ENCODE measurements around the gene RFNG. TPM values are rescaled to one million over a fixed set of nuclear protein-coding genes. Genes with fewer than 3 reads are reported as not detected.
A peak's percentile ranks its signal among the peaks of the same experiment; 100 is the strongest.

The RFNG gene
- total and polyA plus RNA-seq, 2 of the 13 experiments (the other 11 are each of a cell fraction or from before 2014, with no cell fraction given), result 61.4 to 64.0 TPM

DNA sequence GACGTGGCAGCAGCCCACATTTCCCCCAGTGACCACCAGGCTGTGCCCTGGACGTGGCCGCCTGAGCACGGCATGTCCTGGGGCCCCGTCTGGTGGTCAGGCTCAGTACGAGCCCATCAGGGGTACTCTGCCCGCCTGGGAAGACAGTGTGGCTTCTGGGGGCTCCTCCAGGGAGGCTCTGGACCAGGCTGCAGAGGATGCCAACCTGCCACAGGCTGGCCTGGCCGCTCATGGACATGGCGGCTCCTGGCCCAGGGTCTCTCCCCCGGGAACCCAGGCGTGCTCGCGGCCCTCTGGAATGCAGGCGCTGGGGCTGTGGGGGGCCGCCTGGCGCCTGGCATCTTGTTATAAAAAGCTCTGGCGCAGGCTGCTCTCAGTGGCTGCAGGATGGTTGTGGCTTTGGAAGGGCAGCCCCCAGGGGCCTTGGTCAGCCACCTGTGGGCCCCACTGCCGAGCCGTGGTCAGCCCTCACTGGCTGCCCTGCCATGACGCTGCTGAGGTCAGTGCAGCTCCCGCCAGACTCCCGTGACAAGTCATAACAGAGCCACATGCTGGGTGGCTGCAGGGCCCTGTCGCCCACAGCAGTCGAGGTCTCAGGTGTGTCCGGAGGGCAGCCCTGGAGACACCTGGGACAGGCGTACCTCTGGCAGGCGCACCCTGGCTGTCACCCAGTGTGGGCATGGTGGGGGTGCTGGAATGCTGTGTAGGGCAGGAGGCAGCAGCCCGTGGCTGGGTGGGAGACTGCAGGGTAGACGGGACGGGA, 43.9 kb downstream of the RFNG start (continued):
- TF ChIP-seq ZNF343 (CRISPR knock-in tag; IDR thresholded peaks at IDR 0.05) (no peak), PHB2 (IDR thresholded peaks at IDR 0.05; ENCODE audit: partially characterized antibody) (no peak), SRSF1 (optimal IDR thresholded peaks at IDR 0.05; ENCODE audit: low read depth, low read length) (peak; percentile 9), KDM5A (IDR thresholded peaks at IDR 0.05; ENCODE audit: borderline replicate concordance, low read length) (no peak), MATR3 (CRISPR knock-in tag; IDR thresholded peaks at IDR 0.05) (0 out of 2 replicates have a peak, but pooled peaks have one; percentile 55), NFKBIZ (CRISPR knock-in tag; IDR thresholded peaks at IDR 0.05) (no peak), ZNF674 (CRISPR knock-in tag; IDR thresholded peaks at IDR 0.05; ENCODE audit: low read depth) (no peak), ZNF256 (CRISPR knock-in tag; conservative IDR thresholded peaks at IDR 0.05) (no peak)
- TF ChIP-seq, protein P1, sequence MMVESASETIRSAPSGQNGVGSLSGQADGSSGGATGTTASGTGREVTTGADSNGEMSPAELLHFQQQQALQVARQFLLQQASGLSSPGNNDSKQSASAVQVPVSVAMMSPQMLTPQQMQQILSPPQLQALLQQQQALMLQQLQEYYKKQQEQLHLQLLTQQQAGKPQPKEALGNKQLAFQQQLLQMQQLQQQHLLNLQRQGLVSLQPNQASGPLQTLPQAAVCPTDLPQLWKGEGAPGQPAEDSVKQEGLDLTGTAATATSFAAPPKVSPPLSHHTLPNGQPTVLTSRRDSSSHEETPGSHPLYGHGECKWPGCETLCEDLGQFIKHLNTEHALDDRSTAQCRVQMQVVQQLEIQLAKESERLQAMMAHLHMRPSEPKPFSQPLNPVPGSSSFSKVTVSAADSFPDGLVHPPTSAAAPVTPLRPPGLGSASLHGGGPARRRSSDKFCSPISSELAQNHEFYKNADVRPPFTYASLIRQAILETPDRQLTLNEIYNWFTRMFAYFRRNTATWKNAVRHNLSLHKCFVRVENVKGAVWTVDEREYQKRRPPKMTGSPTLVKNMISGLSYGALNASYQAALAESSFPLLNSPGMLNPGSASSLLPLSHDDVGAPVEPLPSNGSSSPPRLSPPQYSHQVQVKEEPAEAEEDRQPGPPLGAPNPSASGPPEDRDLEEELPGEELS (CRISPR knock-in tag; IDR thresholded peaks at IDR 0.05), result no peak
- TF ChIP-seq, protein P2, sequence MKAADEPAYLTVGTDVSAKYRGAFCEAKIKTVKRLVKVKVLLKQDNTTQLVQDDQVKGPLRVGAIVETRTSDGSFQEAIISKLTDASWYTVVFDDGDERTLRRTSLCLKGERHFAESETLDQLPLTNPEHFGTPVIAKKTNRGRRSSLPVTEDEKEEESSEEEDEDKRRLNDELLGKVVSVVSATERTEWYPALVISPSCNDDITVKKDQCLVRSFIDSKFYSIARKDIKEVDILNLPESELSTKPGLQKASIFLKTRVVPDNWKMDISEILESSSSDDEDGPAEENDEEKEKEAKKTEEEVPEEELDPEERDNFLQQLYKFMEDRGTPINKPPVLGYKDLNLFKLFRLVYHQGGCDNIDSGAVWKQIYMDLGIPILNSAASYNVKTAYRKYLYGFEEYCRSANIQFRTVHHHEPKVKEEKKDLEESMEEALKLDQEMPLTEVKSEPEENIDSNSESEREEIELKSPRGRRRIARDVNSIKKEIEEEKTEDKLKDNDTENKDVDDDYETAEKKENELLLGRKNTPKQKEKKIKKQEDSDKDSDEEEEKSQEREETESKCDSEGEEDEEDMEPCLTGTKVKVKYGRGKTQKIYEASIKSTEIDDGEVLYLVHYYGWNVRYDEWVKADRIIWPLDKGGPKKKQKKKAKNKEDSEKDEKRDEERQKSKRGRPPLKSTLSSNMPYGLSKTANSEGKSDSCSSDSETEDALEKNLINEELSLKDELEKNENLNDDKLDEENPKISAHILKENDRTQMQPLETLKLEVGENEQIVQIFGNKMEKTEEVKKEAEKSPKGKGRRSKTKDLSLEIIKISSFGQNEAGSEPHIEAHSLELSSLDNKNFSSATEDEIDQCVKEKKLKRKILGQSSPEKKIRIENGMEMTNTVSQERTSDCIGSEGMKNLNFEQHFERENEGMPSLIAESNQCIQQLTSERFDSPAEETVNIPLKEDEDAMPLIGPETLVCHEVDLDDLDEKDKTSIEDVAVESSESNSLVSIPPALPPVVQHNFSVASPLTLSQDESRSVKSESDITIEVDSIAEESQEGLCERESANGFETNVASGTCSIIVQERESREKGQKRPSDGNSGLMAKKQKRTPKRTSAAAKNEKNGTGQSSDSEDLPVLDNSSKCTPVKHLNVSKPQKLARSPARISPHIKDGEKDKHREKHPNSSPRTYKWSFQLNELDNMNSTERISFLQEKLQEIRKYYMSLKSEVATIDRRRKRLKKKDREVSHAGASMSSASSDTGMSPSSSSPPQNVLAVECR (CRISPR knock-in tag; IDR thresholded peaks at IDR 0.05; ENCODE audit: borderline replicate concordance), result peak; percentile 38; the same call in 1 of the 2 replicates
- TF ChIP-seq, protein P3, sequence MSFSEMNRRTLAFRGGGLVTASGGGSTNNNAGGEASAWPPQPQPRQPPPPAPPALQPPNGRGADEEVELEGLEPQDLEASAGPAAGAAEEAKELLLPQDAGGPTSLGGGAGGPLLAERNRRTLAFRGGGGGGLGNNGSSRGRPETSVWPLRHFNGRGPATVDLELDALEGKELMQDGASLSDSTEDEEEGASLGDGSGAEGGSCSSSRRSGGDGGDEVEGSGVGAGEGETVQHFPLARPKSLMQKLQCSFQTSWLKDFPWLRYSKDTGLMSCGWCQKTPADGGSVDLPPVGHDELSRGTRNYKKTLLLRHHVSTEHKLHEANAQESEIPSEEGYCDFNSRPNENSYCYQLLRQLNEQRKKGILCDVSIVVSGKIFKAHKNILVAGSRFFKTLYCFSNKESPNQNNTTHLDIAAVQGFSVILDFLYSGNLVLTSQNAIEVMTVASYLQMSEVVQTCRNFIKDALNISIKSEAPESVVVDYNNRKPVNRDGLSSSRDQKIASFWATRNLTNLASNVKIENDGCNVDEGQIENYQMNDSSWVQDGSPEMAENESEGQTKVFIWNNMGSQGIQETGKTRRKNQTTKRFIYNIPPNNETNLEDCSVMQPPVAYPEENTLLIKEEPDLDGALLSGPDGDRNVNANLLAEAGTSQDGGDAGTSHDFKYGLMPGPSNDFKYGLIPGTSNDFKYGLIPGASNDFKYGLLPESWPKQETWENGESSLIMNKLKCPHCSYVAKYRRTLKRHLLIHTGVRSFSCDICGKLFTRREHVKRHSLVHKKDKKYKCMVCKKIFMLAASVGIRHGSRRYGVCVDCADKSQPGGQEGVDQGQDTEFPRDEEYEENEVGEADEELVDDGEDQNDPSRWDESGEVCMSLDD (CRISPR knock-in tag; IDR thresholded peaks at IDR 0.05; ENCODE audit: borderline replicate concordance), result no peak
